ENCODE data around the gene PEX11B. TPM values are rescaled to one million over a fixed set of nuclear protein-coding genes. Genes with fewer than 3 reads are reported as not detected.

PEX11B gene
- total RNA-seq, 4 donors from 2014 or later: 21.5 to 33.8 (median 27.1) TPM

DNA sequence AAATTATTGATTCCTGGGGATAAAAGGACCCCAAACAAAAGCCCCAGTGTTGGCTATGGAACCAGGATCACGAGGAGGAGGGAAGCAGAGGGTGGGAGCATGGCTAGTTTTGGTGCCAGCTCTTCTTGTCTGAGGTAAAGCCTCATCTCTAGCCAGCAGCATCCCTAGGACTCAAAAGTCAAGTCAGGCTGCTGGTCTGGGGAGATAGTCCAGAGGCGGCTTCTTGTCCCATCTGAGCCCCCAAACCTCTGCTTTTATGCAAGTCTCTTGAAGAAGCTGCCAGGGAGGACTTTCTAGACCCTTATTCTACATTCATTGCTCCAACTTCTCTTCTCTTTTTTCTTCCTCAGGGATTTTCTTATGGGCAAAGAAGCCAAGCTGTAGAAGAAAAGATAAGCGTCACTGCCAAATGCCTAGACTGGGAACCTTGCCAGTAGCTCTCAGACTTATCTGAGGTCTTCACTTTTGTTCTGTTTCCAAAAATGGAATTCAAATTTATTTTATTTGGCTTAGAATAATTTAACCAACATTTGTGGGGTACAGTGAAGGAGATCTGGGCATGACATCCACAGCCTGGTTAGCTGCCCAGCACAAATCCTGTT is 25.9 kb downstream of the PEX11B start:
- Histone ChIP-seq H3K27me3 (no peaks in the 10 kb centered on the region), H3K4me1 (peaks cover 0 to 16% (median 2%) of the 10 kb centered on the region in 4 donors), H3K27ac (peak overlapping the region; percentile 19 to 82 (median 72)), H3K4me3 (no peak overlapping the region), H3K9me3 (no peaks in the 10 kb centered on the region), H3K36me3 (no peaks in the 10 kb centered on the region)
- TF ChIP-seq POLR2A (IDR thresholded peaks at IDR 0.05): no peak
- TF ChIP-seq, protein P1, sequence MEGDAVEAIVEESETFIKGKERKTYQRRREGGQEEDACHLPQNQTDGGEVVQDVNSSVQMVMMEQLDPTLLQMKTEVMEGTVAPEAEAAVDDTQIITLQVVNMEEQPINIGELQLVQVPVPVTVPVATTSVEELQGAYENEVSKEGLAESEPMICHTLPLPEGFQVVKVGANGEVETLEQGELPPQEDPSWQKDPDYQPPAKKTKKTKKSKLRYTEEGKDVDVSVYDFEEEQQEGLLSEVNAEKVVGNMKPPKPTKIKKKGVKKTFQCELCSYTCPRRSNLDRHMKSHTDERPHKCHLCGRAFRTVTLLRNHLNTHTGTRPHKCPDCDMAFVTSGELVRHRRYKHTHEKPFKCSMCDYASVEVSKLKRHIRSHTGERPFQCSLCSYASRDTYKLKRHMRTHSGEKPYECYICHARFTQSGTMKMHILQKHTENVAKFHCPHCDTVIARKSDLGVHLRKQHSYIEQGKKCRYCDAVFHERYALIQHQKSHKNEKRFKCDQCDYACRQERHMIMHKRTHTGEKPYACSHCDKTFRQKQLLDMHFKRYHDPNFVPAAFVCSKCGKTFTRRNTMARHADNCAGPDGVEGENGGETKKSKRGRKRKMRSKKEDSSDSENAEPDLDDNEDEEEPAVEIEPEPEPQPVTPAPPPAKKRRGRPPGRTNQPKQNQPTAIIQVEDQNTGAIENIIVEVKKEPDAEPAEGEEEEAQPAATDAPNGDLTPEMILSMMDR (IDR thresholded peaks at IDR 0.05): no peak
- DNase-seq: no peak

DNA sequence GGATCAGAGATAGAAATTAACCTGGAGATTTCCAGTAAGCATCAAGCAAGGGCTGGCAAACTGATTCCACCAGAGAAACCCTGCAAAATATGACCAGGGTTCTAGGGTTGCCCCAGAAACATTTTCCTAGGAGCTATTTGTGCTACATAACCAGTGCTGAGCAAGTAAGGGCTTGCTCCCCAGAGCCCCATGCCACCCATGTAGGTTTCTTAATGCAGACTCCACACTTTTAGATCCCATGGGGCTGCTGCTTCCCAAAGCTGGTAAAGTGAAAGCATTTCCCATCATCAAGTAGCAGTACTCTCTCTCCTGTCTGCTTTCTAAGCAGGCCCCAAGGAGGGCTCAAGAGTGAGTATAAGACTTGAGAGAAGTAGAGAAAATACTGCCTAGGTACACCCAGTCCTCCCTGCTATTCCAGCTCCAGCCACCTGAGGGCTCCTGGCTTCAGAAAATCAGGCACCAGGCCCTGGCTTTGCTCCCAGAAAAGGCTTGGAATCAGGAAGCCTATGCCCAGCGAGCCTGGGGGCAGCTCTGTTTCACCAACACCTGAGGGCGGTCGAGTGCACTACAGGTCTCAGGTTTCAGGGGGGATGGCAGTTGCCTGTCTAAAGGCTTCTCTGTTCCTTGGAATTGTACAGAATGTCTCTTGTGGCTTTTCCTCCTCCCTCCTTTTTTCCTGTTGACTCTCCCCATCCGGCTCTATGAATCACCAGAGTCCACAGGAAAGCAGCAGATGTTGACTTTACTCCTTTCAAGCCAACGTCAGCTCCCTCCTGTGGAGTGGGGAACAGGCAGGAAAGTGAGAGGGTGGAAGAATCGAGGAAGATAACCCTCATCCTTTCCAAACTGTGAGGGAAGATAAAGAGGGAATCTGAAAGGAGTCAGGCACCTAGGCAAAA is 26.7 kb downstream of the PEX11B start:
- Histone ChIP-seq H3K9me3 (no peaks in the 10 kb centered on the region), H3K4me3 (peak overlapping the region in 1 of 4 donors; percentile 6), H3K27me3 (no peaks in the 10 kb centered on the region), H3K36me3 (no peaks in the 10 kb centered on the region), H3K27ac (peak overlapping the region; percentile 19 to 82 (median 72)), H3K4me1 (peaks cover 0 to 16% (median 2%) of the 10 kb centered on the region in 4 donors)
- TF ChIP-seq POLR2A (IDR thresholded peaks at IDR 0.05): peak in 1 of 2 donors; percentile 13
- TF ChIP-seq, protein P1 (IDR thresholded peaks at IDR 0.05): peak; percentile 66 to 97 (median 90)
- peak; percentile 69 to 95 (median 92) for DNase-seq

DNA sequence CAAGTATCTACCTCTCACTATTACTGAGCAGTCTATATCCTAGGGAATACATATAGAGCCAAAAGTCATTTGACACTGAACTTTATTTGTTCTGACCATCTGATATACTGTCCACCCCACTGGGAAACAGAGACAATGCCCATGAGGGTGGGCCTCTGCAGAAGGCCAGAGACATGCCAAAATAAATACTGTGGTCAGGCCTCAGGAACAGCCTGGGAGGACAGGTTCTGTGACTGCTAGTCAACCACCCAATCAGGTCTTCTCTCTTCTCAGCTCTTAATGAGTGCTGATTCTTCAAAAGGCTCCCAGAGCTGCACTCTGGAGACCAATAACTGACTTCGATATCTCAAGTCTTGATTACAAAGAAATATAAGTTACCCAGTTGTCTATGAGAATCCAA is 27.4 kb downstream of the PEX11B start:
- H3K4me3 ChIP-seq: no peak overlapping the region
- DNase-seq: no peak
- TF ChIP-seq POLR2A (IDR thresholded peaks at IDR 0.05): no peak
- TF ChIP-seq, protein P1 (IDR thresholded peaks at IDR 0.05): no peak

DNA sequence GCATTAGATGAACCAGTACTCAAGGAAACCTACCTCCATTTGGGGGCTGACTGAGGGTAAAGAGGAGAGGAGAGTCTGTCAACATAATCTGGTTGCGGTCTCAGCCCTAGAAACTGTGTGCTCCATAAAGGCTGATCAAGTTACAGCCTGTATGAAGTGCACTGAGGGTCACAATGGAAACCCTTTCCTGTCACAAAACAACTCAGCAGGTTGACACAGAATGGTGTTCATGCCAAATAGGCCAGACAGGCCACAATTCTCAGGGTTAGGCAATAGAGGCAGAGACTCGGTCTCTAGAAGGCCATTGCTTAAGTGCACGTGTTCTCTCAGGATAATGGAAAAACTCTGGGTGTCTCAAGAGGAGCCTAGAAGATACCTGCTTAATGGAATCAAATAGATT is 28.8 kb downstream of the PEX11B start:
- TF ChIP-seq, protein P1 (IDR thresholded peaks at IDR 0.05): no peak
- no peak for TF ChIP-seq POLR2A (IDR thresholded peaks at IDR 0.05)
- no peak for DNase-seq
- H3K27ac ChIP-seq: no peak overlapping the region
- peaks cover 0 to 27% (median 4%) of the 10 kb centered on the region in 4 donors for H3K4me1 ChIP-seq
- H3K36me3 ChIP-seq: no peaks in the 10 kb centered on the region
- no peaks in the 10 kb centered on the region for H3K27me3 ChIP-seq
- H3K9me3 ChIP-seq: no peaks in the 10 kb centered on the region
- no peak overlapping the region for H3K4me3 ChIP-seq

More for the DNA sequence above, 27.4 kb downstream of the PEX11B start:
- no peaks in the 10 kb centered on the region for H3K9me3 ChIP-seq
- no peaks in the 10 kb centered on the region for H3K27me3 ChIP-seq
- H3K27ac ChIP-seq: peak overlapping the region in 3 of 4 donors; percentile 66 to 82 (median 79)
- no peaks in the 10 kb centered on the region for H3K36me3 ChIP-seq
- H3K4me1 ChIP-seq: peaks cover 0 to 21% (median 2%) of the 10 kb centered on the region in 4 donors

DNA sequence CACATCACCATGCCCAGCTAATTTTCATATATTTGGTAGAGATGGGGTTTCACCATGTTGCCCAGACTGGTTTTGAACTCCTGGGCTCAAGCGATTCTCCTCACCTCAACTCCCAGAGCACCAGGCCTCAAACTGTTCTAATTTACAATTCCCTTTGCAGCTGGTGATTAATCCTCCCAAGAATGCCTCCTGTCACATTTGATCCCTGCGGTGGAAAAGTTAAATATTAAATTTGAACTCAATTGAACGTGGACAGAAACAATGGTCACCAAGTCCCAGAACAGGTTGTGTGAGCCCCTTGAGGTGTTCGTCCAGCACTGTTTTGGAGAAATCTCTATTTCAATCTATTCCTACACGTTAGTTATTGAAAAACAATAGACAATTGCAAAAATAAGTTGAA is 30.9 kb downstream of the PEX11B start:
- TF ChIP-seq POLR2A (IDR thresholded peaks at IDR 0.05): no peak
- TF ChIP-seq, protein P1 (IDR thresholded peaks at IDR 0.05): no peak
- DNase-seq: no peak
- no peak overlapping the region for H3K4me3 ChIP-seq
- no peaks in the 10 kb centered on the region for H3K36me3 ChIP-seq
- H3K4me1 ChIP-seq: peaks cover 0 to 26% (median 4%) of the 10 kb centered on the region in 4 donors
- no peaks in the 10 kb centered on the region for H3K9me3 ChIP-seq
- no peaks in the 10 kb centered on the region for H3K27me3 ChIP-seq
- no peak overlapping the region for H3K27ac ChIP-seq

Measured in Peyer's patch (tissue), 4 donors.